Astrocyte of the cerebellum (primary cell): ENCODE measurements around the gene SRP9.
"Not testable (repeated sequence)": the region's sequence is repeated elsewhere in the genome, so short reads cannot be mapped to it uniquely, and the experiment has no call there.

ENCODE experiments used
- DNase-seq: peaks from one replicate; pipeline ENCODE4 v3.0.0-alpha.2; 2011; ENCODE audit warnings: low read depth
- H3K4me3 ChIP-seq: 2 replicates; pipeline ENCODE4 v1.5.1; 2011; ENCODE audit warnings: mild to moderate bottlenecking, low read depth, low read length, moderate library complexity
- in situ Hi-C: cut with HindIII; loops from 2 replicates; pipeline ENCODE4 v1.10.0; 2017; ENCODE audit warnings: low sequenced_read_pairs
- TF ChIP-seq, protein P1 (sequence below): IDR thresholded peaks from 2 replicates; pipeline ENCODE4 v1.5.1; 2012; ENCODE audit warnings: low read length, low read depth, moderate library complexity, mild to moderate bottlenecking; ENCODE audit errors: missing control alignments

Gene SRP9

GRCh38 chr1:225754940-225755641 lies 22.5 kb upstream of the SRP9 start:
- DNase-seq, result peak; percentile 76
- no peak overlapping the region for H3K4me3 ChIP-seq
- TF ChIP-seq, protein P1, sequence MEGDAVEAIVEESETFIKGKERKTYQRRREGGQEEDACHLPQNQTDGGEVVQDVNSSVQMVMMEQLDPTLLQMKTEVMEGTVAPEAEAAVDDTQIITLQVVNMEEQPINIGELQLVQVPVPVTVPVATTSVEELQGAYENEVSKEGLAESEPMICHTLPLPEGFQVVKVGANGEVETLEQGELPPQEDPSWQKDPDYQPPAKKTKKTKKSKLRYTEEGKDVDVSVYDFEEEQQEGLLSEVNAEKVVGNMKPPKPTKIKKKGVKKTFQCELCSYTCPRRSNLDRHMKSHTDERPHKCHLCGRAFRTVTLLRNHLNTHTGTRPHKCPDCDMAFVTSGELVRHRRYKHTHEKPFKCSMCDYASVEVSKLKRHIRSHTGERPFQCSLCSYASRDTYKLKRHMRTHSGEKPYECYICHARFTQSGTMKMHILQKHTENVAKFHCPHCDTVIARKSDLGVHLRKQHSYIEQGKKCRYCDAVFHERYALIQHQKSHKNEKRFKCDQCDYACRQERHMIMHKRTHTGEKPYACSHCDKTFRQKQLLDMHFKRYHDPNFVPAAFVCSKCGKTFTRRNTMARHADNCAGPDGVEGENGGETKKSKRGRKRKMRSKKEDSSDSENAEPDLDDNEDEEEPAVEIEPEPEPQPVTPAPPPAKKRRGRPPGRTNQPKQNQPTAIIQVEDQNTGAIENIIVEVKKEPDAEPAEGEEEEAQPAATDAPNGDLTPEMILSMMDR, result no peak
- in situ Hi-C loops, result no loop called here

- DNase-seq, result no peak
- in situ Hi-C loops, result no loop called here
- H3K4me3 ChIP-seq, result no peak overlapping the region
- TF ChIP-seq, protein P1, result no peak
Observed at GRCh38 chr1:225755671-225756319, 21.8 kb upstream of the SRP9 start.

DNA sequence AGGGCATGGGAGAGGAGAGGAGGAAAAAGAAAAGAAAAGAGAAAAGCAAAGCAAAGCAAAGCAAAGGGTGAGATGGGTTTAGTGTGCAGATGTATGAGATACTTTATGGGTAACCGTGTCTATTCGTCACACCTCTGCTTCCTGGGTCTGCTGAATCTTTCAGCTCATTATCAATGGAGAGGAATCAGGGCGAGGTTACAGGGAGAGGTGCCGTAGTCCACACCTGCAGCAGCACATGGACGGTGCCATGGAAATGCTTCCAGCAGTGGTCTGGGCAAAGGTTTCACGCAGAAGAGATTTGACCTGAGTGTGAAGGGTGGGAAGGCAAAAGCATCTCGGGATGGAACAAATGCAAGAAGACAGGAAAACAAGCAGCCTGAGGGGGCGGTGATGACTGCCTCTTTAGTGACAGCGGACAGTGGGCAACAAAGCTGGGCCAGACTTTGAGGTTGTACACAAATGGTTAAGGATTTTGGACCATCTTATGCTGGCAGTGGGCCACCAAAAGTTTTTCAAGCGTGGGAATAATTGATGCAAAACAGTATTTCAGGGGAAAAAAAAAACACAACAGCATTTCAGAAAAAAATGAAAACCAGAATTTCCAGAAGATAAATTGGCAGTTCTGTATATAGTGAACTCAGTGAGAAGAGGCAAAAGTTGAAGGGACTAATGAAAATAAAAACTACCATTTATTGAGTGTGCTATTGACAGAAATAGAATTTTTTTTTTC lies 19.5 kb upstream of the SRP9 start:
- DNase-seq, result no peak
- H3K4me3 ChIP-seq, result no peak overlapping the region
- TF ChIP-seq, protein P1, result no peak
- in situ Hi-C loops, result no loop called here

- H3K4me3 ChIP-seq, DNase-seq, in situ Hi-C loops: not testable (repeated sequence)
Observed at GRCh38 chr1:225759972-225760371, 17.7 kb upstream of the SRP9 start.

DNA sequence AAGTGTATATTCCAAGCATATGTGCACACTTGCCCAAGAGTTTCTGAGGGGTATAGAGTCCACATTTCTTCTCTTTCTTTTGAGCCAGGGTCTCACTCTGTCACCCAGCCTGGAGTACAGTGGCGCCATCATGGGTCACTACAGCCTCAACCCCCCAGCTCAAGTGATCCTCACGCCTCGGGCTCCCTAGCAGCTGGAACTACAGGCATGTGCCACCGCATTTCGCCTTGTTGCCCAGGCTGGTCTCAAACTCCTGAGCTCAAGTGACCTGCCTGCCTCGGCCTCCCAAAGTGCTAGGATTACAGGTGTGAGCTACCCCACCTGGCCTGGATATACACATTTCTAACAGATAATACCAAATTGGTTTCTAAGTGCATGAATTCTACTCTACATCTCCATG lies 17.1 kb upstream of the SRP9 start:
- no peak overlapping the region for H3K4me3 ChIP-seq
- DNase-seq, result no peak
- in situ Hi-C loops, result no loop called here
- TF ChIP-seq, protein P1, result no peak

DNA sequence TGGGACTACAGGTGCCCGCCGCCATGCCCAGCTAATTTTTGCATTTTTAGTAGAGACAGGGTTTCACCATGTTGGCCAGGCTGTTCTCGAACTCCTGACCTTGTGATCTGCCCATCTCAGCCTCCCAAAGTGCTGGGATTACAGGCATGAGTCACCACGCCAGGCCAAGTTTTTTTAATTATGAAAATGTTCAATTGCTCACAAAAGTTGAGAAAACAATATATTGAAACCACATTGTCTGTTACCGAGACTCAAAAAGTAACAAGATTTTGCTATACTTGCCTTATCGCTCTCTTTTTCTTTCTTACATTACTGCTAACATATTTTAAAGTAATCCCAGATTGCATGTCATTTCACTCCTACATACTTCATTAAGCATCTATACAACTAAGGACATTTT lies 16.2 kb upstream of the SRP9 start:
- DNase-seq, H3K4me3 ChIP-seq, in situ Hi-C loops: not testable (repeated sequence)

DNA sequence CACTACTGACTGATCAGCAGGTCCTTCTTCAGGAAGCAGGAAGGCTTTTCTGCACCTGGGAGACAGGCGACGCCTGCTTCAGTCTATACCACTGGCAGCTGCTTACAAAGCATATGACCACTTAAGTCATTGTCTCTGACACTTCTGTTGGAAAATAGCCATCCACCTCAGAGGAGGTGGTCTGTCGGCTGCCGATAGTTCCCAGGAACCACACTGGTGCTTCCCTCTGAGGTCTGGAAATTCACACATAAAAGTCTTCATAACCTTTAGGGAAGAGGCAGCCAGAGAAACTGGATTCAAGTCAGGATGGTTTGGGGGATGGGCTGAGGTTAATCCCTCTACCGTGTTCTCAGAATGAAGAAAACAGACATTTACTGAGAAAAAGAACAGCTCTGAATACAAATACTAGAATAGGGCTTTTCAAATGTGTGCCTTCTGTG lies 15.6 kb upstream of the SRP9 start:
- H3K4me3 ChIP-seq, result no peak overlapping the region
- in situ Hi-C loops, result no loop called here
- no peak for DNase-seq
- TF ChIP-seq, protein P1, result no peak
